K562 (cell line): ENCODE data around the gene SLC28A1. TPM values are rescaled to one million over a fixed set of nuclear protein-coding genes. Genes with fewer than 3 reads are reported as not detected.

Experiments used
- ATAC-seq: fragments of 200-7000 bp; cut with Tn5 transposase; 3 replicates; pipeline ENCODE4 v1.9.1; 2020; ENCODE audit warnings: moderate library complexity
- BruUV-seq: library from RNA; stranded (reverse); fragments of 400-500 nt; replicated peaks from 2 replicates; lab custom pipeline; 2021; lab: Mats Ljungman, UMichigan
- CTCF ChIA-PET: fragments of 300-600 bp; formaldehyde crosslinking; extraction: SDS; loops from one replicate; lab custom pipeline; 2021; ENCODE audit warnings: low intra/inter-chr PET ratio; lab: Yijun Ruan, JAX
- POLR2A ChIA-PET: fragments of 300-600, 350-650 bp; sonication (Branson Sonifier 250); formaldehyde crosslinking; extraction: SDS; loops from one replicate; lab custom pipeline; 2021; ENCODE audit warnings: antibody characterized with exemption, inconsistent platforms; lab: Yijun Ruan, JAX
- DNase-seq, 4 experiments: peaks; one replicate each; pipeline versions ENCODE4 v3.0.0 to v3.0.0-alpha.2; 2011 to 2018; ENCODE audit warnings: low spot score in 3 of 4, mixed read lengths in 3 of 4; ENCODE audit errors: extremely low read depth in 1 of 4
- FAIRE-seq: peaks from 2 replicates; lab custom pipeline; 2011; peaks lifted over from hg19 to GRCh38; lab: Jason Lieb, UNC
- H2AFZ ChIP-seq: 2 replicates; pipeline ENCODE4 v1.6.0; 2011; ENCODE audit warnings: low read depth, low read length, control low read depth, inconsistent platforms
- H3K27ac ChIP-seq: fragments of 200-600 bp; 3 replicates; pipeline ENCODE4 v1.8.0; 2011; ENCODE audit warnings: low read depth, mild to moderate bottlenecking, control low read depth, inconsistent platforms, low read length, moderate library complexity, mixed read lengths; ENCODE audit errors: extremely low read depth
- H3K27me3 ChIP-seq, 2 experiments: fragments of 300-600 bp in 1 of 2; 2 replicates in 1 of 2; 3 replicates in 1 of 2; pipeline versions ENCODE4 v1.6.0 to v1.8.0; 2011; ENCODE audit warnings: inconsistent platforms in 2 of 2, low read length in 2 of 2, mild to moderate bottlenecking in 1 of 2, mixed read lengths in 1 of 2, moderate library complexity in 1 of 2; ENCODE audit not compliant: control insufficient read depth in 2 of 2, insufficient read depth in 2 of 2
- H3K36me3 ChIP-seq: fragments of 300-600 bp; 3 replicates; pipeline ENCODE4 v1.8.0; 2011; ENCODE audit warnings: mild to moderate bottlenecking, low read length, inconsistent platforms; ENCODE audit not compliant: control insufficient read depth, insufficient read depth
- H3K4me1 ChIP-seq, 2 experiments: fragments of 200-600 bp in 1 of 2; replicated peaks in 1 of 2; 2 replicates in 1 of 2; 3 replicates in 1 of 2; pipeline versions ENCODE4 v1.5.1 to v1.8.0; 2011; ENCODE audit warnings: inconsistent platforms in 2 of 2, low read length in 2 of 2, mild to moderate bottlenecking in 1 of 2, mixed read lengths in 1 of 2, moderate library complexity in 1 of 2; ENCODE audit not compliant: control insufficient read depth in 2 of 2, insufficient read depth in 2 of 2
- H3K4me2 ChIP-seq: 2 replicates; pipeline ENCODE4 v1.6.1; 2011; ENCODE audit warnings: low read length, control low read depth, inconsistent platforms, mixed read lengths; ENCODE audit not compliant: insufficient read depth
- H3K4me3 ChIP-seq: fragments of 200-600 bp; sonication (generic), shearing (Covaris generic); 2 replicates; pipeline ENCODE4 v1.5.1; 2016; ENCODE audit warnings: control low read depth, inconsistent platforms
- H3K79me2 ChIP-seq: fragments of 200-600 bp; 3 replicates; pipeline ENCODE4 v1.8.0; 2011; ENCODE audit warnings: low read length, inconsistent platforms; ENCODE audit not compliant: control insufficient read depth, insufficient read depth
- H3K9ac ChIP-seq, 2 experiments: 2 replicates each; pipeline versions ENCODE4 v1.6.0 to v1.6.1; 2011; ENCODE audit warnings: low read depth in 2 of 2, low read length in 2 of 2, control low read depth in 1 of 2, inconsistent platforms in 1 of 2, mild to moderate bottlenecking in 1 of 2, mixed read lengths in 1 of 2; ENCODE audit not compliant: insufficient read depth in 1 of 2
- H3K9me1 ChIP-seq: one replicate; pipeline ENCODE4 v1.6.0; 2011; ENCODE audit warnings: inconsistent platforms, mild to moderate bottlenecking, low read length, moderate library complexity; ENCODE audit not compliant: control insufficient read depth, insufficient read depth
- H3K9me3 ChIP-seq: replicated peaks from 2 replicates; pipeline ENCODE4 v1.5.1; 2011; ENCODE audit warnings: low read depth, low read length, inconsistent platforms; ENCODE audit not compliant: control insufficient read depth, insufficient read depth
- H4K20me1 ChIP-seq: replicated peaks from 2 replicates; pipeline ENCODE4 v1.6.1; 2011; ENCODE audit warnings: low read length, inconsistent platforms, mixed read lengths; ENCODE audit not compliant: control insufficient read depth, insufficient read depth
- CLOCK ChIP-seq: fragments of 250-450 bp; sonication (Bioruptor Pico); IDR thresholded peaks from 2 replicates; pipeline ENCODE4 v1.4.0; 2020; ENCODE audit warnings: mild to moderate bottlenecking, moderate library complexity, borderline replicate concordance
- EP400 ChIP-seq: fragments of 450-650 bp; IDR thresholded peaks from 2 replicates; pipeline ENCODE4 v1.6.1; 2017; ENCODE audit warnings: antibody characterized with exemption, mild to moderate bottlenecking, moderate library complexity
- GABPB2 ChIP-seq: fragments of 250-450 bp; sonication (Bioruptor Pico); conservative IDR thresholded peaks from 2 replicates; pipeline ENCODE4 v1.5.1; 2021; ENCODE audit warnings: mild to moderate bottlenecking
- PHF21A ChIP-seq: fragments of 450-650 bp; IDR thresholded peaks from 2 replicates; pipeline ENCODE4 v1.6.1; 2017; ENCODE audit warnings: low read depth, borderline replicate concordance
- RBBP5 ChIP-seq: fragments of 200-600 bp; sonication (generic); IDR thresholded peaks from 2 replicates; pipeline ENCODE4 v1.6.1; 2012; ENCODE audit warnings: borderline replicate concordance, mild to moderate bottlenecking, low read length, control low read depth, inconsistent platforms; ENCODE audit not compliant: insufficient read depth, poor library complexity, severe bottlenecking
- ZNF75A ChIP-seq: fragments of 450-650 bp; formaldehyde crosslinking; IDR thresholded peaks from 2 replicates; pipeline ENCODE4 v1.4.0; 2020; ENCODE audit warnings: mild to moderate bottlenecking
- ZNF780A ChIP-seq: fragments of 250-450 bp; sonication (Bioruptor Pico); IDR thresholded peaks from 2 replicates; pipeline ENCODE4 v1.5.0; 2021; ENCODE audit warnings: mild to moderate bottlenecking
- WGBS: fragments of 100-300 bp; shearing (Covaris generic); methylation state at CpG from one replicate; pipeline ENCODE4 v1.1.6; 2016; ENCODE audit warnings: low coverage, mixed read lengths; ENCODE audit not compliant: insufficient coverage; ENCODE audit errors: missing lambda C conversion rate; 5-methylcytosine and 5-hydroxymethylcytosine counted together
- in situ Hi-C: fragments of 300-500 bp; cut with MboI; formaldehyde crosslinking; loops from 4 replicates; pipeline ENCODE4 v1.15.0; 2018; ENCODE audit warnings: inconsistent platforms, mixed read lengths
- intact Hi-C: fragments of 100-400 bp; cut with micrococcal nuclease; formaldehyde crosslinking; loops from 2 replicates; pipeline ENCODE4 v1.14.2; 2022
- polyA plus RNA-seq, 8 experiments: library from polyadenylated mRNA; depleted of rRNA in 4 of 8; stranded (reverse) in 5 of 8; unstranded in 3 of 8; fragments of >200 nt; fragmentation: Nextera tagmentation in 2 of 8; fragmentation: Illumina TruSeq in 1 of 8; extraction: Ambion mirVana in 2 of 8; extraction: Trizol in 1 of 8; gene quantifications; 2 replicates each; pipeline versions ENCODE4 v1.2.1 to v1.2.3, GENCODE V29; 2011 to 2014; ENCODE audit warnings: inconsistent platforms in 1 of 8, missing spikeins in 1 of 8
- total RNA-seq, 7 experiments: library from RNA; depleted of rRNA in 6 of 7; stranded (reverse); fragments of >200 nt in 6 of 7; fragmentation: Illumina TruSeq in 2 of 7; extraction: Trizol in 2 of 7; gene quantifications; 2 replicates each; pipeline versions ENCODE4 v1.2.1 to v1.2.3, GENCODE V29; 2011 to 2021; ENCODE audit warnings: low replicate concordance in 1 of 7
- TF ChIP-seq, protein P1 (sequence below): fragments of 450-650 bp; IDR thresholded peaks from 2 replicates; pipeline ENCODE4 v1.6.1; 2016; ENCODE audit warnings: mild to moderate bottlenecking, moderate library complexity

SLC28A1 gene
- total and polyA plus RNA-seq, 9 of the 15 experiments (the other 6 are each of a cell fraction or from before 2014, with no cell fraction given) = 0.04 TPM; not detected in 8

- Histone ChIP-seq H3K79me2 (no peaks in the 10 kb centered on the region), H4K20me1 (no peaks in the 10 kb centered on the region), H3K27me3 (no peaks in the 10 kb centered on the region), H3K9me1 (no peaks in the 10 kb centered on the region), H3K4me3 (no peak overlapping the region), H3K27ac (no peak overlapping the region), H2AFZ (no peak overlapping the region), H3K36me3 (no peaks in the 10 kb centered on the region), H3K9me3 (0 out of 2 replicates have a peak, but pooled peaks cover 3% of the 10 kb centered on the region), H3K4me1 (peaks cover 0 to 12% of the 10 kb centered on the region in 2 experiments; a peak in 3 of 5 replicates), H3K4me2 (no peak overlapping the region), H3K9ac (no peak overlapping the region)
- intact Hi-C loops (no loop called here), in situ Hi-C loops (no loop called here)
- FAIRE-seq = no peak
- ChIA-PET POLR2A (interaction anchor here (0.8 to 1.3 kb wide), 3 partner anchors 8 to 20 kb away, joined by 3 read pairs; partner anchors contain the start of gene PDE8A), CTCF (no interaction called here)
- no TSS peak for BruUV-seq
- no peak for DNase-seq
- no peak for ATAC-seq
- WGBS = 31% methylated on average over 6 of the region's 6 CpGs
- TF ChIP-seq GABPB2 (no peak), EP400 (no peak), RBBP5 (no peak), ZNF780A (no peak), CLOCK (CRISPR knock-in tag) (no peak), ZNF75A (CRISPR knock-in tag) (no peak), PHF21A (no peak)
- TF ChIP-seq, protein P1, sequence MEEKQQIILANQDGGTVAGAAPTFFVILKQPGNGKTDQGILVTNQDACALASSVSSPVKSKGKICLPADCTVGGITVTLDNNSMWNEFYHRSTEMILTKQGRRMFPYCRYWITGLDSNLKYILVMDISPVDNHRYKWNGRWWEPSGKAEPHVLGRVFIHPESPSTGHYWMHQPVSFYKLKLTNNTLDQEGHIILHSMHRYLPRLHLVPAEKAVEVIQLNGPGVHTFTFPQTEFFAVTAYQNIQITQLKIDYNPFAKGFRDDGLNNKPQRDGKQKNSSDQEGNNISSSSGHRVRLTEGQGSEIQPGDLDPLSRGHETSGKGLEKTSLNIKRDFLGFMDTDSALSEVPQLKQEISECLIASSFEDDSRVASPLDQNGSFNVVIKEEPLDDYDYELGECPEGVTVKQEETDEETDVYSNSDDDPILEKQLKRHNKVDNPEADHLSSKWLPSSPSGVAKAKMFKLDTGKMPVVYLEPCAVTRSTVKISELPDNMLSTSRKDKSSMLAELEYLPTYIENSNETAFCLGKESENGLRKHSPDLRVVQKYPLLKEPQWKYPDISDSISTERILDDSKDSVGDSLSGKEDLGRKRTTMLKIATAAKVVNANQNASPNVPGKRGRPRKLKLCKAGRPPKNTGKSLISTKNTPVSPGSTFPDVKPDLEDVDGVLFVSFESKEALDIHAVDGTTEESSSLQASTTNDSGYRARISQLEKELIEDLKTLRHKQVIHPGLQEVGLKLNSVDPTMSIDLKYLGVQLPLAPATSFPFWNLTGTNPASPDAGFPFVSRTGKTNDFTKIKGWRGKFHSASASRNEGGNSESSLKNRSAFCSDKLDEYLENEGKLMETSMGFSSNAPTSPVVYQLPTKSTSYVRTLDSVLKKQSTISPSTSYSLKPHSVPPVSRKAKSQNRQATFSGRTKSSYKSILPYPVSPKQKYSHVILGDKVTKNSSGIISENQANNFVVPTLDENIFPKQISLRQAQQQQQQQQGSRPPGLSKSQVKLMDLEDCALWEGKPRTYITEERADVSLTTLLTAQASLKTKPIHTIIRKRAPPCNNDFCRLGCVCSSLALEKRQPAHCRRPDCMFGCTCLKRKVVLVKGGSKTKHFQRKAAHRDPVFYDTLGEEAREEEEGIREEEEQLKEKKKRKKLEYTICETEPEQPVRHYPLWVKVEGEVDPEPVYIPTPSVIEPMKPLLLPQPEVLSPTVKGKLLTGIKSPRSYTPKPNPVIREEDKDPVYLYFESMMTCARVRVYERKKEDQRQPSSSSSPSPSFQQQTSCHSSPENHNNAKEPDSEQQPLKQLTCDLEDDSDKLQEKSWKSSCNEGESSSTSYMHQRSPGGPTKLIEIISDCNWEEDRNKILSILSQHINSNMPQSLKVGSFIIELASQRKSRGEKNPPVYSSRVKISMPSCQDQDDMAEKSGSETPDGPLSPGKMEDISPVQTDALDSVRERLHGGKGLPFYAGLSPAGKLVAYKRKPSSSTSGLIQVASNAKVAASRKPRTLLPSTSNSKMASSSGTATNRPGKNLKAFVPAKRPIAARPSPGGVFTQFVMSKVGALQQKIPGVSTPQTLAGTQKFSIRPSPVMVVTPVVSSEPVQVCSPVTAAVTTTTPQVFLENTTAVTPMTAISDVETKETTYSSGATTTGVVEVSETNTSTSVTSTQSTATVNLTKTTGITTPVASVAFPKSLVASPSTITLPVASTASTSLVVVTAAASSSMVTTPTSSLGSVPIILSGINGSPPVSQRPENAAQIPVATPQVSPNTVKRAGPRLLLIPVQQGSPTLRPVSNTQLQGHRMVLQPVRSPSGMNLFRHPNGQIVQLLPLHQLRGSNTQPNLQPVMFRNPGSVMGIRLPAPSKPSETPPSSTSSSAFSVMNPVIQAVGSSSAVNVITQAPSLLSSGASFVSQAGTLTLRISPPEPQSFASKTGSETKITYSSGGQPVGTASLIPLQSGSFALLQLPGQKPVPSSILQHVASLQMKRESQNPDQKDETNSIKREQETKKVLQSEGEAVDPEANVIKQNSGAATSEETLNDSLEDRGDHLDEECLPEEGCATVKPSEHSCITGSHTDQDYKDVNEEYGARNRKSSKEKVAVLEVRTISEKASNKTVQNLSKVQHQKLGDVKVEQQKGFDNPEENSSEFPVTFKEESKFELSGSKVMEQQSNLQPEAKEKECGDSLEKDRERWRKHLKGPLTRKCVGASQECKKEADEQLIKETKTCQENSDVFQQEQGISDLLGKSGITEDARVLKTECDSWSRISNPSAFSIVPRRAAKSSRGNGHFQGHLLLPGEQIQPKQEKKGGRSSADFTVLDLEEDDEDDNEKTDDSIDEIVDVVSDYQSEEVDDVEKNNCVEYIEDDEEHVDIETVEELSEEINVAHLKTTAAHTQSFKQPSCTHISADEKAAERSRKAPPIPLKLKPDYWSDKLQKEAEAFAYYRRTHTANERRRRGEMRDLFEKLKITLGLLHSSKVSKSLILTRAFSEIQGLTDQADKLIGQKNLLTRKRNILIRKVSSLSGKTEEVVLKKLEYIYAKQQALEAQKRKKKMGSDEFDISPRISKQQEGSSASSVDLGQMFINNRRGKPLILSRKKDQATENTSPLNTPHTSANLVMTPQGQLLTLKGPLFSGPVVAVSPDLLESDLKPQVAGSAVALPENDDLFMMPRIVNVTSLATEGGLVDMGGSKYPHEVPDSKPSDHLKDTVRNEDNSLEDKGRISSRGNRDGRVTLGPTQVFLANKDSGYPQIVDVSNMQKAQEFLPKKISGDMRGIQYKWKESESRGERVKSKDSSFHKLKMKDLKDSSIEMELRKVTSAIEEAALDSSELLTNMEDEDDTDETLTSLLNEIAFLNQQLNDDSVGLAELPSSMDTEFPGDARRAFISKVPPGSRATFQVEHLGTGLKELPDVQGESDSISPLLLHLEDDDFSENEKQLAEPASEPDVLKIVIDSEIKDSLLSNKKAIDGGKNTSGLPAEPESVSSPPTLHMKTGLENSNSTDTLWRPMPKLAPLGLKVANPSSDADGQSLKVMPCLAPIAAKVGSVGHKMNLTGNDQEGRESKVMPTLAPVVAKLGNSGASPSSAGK = no peak
These were observed 84.8 kb downstream of the SLC28A1 start for GRCh38 chr15:84969257-84969656.
